BLaER1 treated with 17β-estradiol and CSF1 and Interleukin-3, amounts not matched to agents 10 nM and 100 nM (cell line): Measurements from ENCODE around the gene PSTPIP1.

Source experiments
- H3K27ac ChIP-seq, 11 experiments: shearing (Covaris generic); formaldehyde crosslinking; 2 replicates each; pipeline ENCODE4 v1.8.1; 2022
- H3K27me3 ChIP-seq, 11 experiments: shearing (Covaris generic); formaldehyde crosslinking; 2 replicates each; pipeline ENCODE4 v1.8.1; 2022
- H3K36me3 ChIP-seq, 11 experiments: shearing (Covaris generic); formaldehyde crosslinking; 2 replicates each; pipeline ENCODE4 v1.8.1; 2022
- H3K4me1 ChIP-seq, 10 experiments: shearing (Covaris generic); formaldehyde crosslinking; 2 replicates each; pipeline ENCODE4 v1.8.1; 2022
- H3K4me2 ChIP-seq, 11 experiments: shearing (Covaris generic); formaldehyde crosslinking; 2 replicates each; pipeline ENCODE4 v1.8.1; 2022
- H3K4me3 ChIP-seq, 10 experiments: shearing (Covaris generic); formaldehyde crosslinking; 2 replicates each; pipeline ENCODE4 v1.8.1; 2022
- H3K9ac ChIP-seq, 11 experiments: shearing (Covaris generic); formaldehyde crosslinking; 2 replicates each; pipeline ENCODE4 v1.8.1; 2022
- H3K9me3 ChIP-seq, 11 experiments: shearing (Covaris generic); formaldehyde crosslinking; replicated peaks in 1 of 11; 2 replicates each; pipeline ENCODE4 v1.8.1; 2022
- H4K20me1 ChIP-seq, 11 experiments: shearing (Covaris generic); formaldehyde crosslinking; 2 replicates each; pipeline ENCODE4 v1.8.1; 2022
- Cebpa-rat ChIP-seq, 11 experiments: shearing (Covaris generic); IDR thresholded peaks; 2 replicates each; pipeline ENCODE4 v1.8.1; 2022

Gene PSTPIP1

DNA sequence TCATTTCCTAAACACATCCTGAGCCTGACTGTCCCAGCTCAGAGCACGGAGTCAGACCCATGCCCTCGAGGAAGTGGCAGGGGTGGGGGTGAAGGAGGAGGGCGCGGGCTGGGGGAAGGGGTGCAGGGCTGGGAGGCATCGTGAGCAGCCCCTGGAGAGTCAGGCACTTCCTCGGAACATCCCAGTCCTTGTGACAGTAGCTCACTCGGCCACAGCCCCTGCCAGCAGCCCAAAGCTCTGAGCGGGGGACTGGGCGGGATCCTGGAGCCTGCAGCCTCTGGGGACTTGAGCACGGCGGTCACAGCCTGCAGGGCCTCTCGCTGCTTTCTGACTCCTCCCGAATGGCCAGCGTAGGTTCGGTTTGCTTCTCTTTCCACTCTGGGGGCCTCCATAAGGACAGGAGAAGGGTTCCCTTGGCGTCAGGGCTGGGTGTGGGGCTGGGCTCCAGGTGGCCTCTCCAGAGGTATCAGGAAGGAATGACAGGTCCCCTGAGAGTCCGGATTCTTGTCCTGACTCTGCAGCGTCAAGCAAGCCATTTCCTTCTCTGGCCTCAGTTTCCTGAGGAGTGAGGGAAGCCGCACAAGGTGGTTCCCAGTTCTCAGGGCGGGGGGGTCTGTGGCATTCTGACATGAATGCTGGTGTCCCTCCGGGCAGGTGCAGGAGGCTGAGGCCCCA is 20.9 kb downstream of the PSTPIP1 start:
- Histone ChIP-seq H3K27ac (peak overlapping the region; percentile 63 to 96 (median 91); a peak in 21 of 22 replicates), H3K9ac (peak overlapping the region; percentile 66 to 83 (median 76)), H3K36me3 (peaks cover 0 to 59% (median 46%) of the 10 kb centered on the region in 11 experiments; a peak in 16 of 22 replicates), H3K4me1 (peaks cover 88 to 98% (median 96%) of the 10 kb centered on the region in 10 experiments), H3K4me3 (peak overlapping the region; percentile 20 to 62 (median 44); a peak in 19 of 20 replicates), H3K27me3 (no peaks in the 10 kb centered on the region), H4K20me1 (peaks cover 23 to 98% (median 61%) of the 10 kb centered on the region in 11 experiments; a peak in 21 of 22 replicates), H3K4me2 (peak overlapping the region; percentile 91 to 98 (median 95)), H3K9me3 (no peaks in the 10 kb centered on the region)
- no peak for TF ChIP-seq Cebpa-rat (IDR thresholded peaks at IDR 0.05)

DNA sequence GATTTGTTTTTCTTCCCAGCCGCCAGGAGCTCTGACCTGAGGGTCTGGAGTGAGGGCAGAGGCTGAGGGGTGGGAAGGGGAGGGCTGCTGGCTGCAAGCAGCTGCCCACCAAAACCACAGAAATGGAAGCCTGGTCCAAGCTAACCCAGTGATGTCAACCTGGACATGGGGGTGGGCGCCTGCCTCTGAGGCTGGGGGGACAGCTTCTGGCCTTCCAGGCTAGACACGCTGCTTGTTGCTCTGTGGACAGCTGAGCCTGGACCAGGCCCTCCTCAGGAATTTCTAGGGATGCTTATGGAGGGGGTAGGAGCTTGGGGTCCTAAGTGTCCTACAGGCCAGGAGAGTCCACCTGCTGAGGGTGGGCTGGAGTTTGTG is 21.4 kb downstream of the PSTPIP1 start:
- Histone ChIP-seq H3K4me1 (peaks cover 88 to 98% (median 96%) of the 10 kb centered on the region in 10 experiments), H4K20me1 (peaks cover 23 to 98% (median 61%) of the 10 kb centered on the region in 11 experiments; a peak in 21 of 22 replicates), H3K9me3 (no peaks in the 10 kb centered on the region), H3K9ac (peak overlapping the region; percentile 66 to 83 (median 76); a peak in 21 of 22 replicates), H3K4me2 (peak overlapping the region; percentile 91 to 98 (median 95)), H3K27me3 (no peaks in the 10 kb centered on the region), H3K36me3 (peaks cover 0 to 59% (median 46%) of the 10 kb centered on the region in 11 experiments; a peak in 17 of 22 replicates), H3K4me3 (peak overlapping the region; percentile 20 to 62 (median 44); a peak in 19 of 20 replicates), H3K27ac (peak overlapping the region; percentile 5 to 96 (median 91); a peak in 19 of 22 replicates)
- TF ChIP-seq Cebpa-rat (IDR thresholded peaks at IDR 0.05): no peak

DNA sequence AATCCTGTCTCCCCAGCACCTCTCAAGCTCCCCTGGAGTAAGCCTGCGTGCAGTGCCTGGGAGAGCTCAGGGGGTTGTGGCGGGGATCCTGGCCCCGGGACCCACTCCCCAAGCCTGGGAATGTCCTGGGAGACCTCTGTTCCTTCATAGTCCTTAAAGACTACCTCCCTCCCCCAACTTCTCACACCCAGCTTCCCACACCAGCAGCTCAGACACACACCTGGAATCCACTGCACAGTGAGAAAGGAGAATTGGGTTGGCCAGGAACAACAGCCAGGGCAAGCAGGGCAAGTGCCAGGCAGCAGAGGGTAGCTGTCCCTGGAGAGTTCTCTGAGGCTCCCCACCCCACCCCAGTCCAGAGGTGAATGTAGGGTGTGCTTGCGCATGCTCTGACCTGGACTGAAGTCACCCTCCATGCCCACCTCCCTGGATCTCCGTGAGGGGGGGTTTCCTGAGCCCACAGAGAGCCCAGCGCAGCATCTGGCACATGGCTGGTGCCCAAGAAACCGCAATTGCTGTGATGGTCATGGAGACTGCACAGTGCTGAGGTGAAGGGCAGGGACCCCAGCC is 22.2 kb downstream of the PSTPIP1 start:
- H3K4me2 ChIP-seq: peak overlapping the region; percentile 91 to 98 (median 95)
- no peaks in the 10 kb centered on the region for H3K27me3 ChIP-seq
- H3K9me3 ChIP-seq: no peaks in the 10 kb centered on the region
- H3K9ac ChIP-seq: peak overlapping the region; percentile 66 to 83 (median 76); a peak in 21 of 22 replicates
- no peak for TF ChIP-seq Cebpa-rat (IDR thresholded peaks at IDR 0.05)
- peak overlapping the region in 10 of 11 experiments; percentile 9 to 96 (median 91); a peak in 19 of 22 replicates for H3K27ac ChIP-seq
- peaks cover 0 to 62% (median 48%) of the 10 kb centered on the region in 11 experiments; a peak in 17 of 22 replicates for H3K36me3 ChIP-seq
- peaks cover 96 to 100% (median 99%) of the 10 kb centered on the region in 10 experiments for H3K4me1 ChIP-seq
- peaks cover 23 to 100% (median 59%) of the 10 kb centered on the region in 11 experiments; a peak in 21 of 22 replicates for H4K20me1 ChIP-seq
- H3K4me3 ChIP-seq: peak overlapping the region in 7 of 10 experiments; percentile 31 to 62 (median 51); a peak in 13 of 20 replicates

DNA sequence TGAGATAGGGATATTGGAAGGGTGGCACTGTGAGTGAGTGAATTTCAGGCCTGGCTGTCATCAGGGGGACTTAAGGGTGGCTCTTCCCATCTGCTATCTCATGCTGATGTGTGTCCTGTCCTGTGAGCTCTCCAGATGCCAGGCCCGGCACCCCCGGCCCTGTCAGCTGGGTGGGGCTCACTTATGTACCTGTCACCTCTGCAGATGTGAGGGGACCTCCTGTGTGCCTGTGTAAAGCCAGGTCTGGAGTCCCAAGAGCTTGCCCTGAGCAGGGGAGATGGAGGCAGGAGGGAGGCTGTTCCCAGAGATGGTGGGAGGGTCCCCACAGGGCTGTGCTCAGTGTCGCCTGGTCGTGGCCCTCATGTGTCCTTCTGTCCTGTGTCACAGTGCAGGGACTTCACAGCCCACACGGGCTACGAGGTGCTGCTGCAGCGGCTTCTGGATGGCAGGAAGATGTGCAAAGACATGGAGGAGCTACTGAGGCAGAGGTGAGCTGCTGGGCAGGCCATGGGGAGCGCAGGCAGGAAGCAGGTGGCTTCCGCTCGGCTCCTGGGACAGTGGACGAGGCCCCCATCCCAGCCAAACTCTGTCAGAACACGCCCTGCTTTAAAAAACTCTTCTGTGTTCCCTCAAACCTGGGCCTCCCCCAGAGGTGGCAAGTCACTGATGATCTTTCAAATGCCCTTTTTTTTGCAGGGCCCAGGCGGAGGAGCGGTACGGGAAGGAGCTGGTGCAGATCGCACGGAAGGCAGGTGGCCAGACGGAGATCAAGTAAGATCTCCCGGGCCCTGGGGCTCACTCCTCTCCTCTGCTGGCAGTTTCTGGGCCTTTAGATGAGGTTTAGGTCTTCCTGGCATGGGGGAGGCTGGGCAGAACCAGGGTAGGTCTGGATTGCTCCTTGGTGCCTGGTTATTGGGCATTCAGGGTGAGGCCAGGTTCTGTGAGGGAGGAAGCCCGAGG is 23.1 kb downstream of the PSTPIP1 start:
- no peak for TF ChIP-seq Cebpa-rat (IDR thresholded peaks at IDR 0.05)
- peaks cover 99 to 100% (median 100%) of the 10 kb centered on the region in 10 experiments for H3K4me1 ChIP-seq
- no peaks in the 10 kb centered on the region for H3K27me3 ChIP-seq
- peaks cover 23 to 100% (median 51%) of the 10 kb centered on the region in 11 experiments; a peak in 21 of 22 replicates for H4K20me1 ChIP-seq
- H3K27ac ChIP-seq: peak overlapping the region; percentile 12 to 96 (median 91); a peak in 19 of 22 replicates
- peak overlapping the region; percentile 55 to 83 (median 76); a peak in 21 of 22 replicates for H3K9ac ChIP-seq
- H3K36me3 ChIP-seq: peaks cover 0 to 64% (median 52%) of the 10 kb centered on the region in 11 experiments; a peak in 18 of 22 replicates
- H3K9me3 ChIP-seq: no peaks in the 10 kb centered on the region
- peak overlapping the region; percentile 91 to 98 (median 95) for H3K4me2 ChIP-seq
- peak overlapping the region in 7 of 10 experiments; percentile 4 to 62 (median 51); a peak in 12 of 20 replicates for H3K4me3 ChIP-seq

DNA sequence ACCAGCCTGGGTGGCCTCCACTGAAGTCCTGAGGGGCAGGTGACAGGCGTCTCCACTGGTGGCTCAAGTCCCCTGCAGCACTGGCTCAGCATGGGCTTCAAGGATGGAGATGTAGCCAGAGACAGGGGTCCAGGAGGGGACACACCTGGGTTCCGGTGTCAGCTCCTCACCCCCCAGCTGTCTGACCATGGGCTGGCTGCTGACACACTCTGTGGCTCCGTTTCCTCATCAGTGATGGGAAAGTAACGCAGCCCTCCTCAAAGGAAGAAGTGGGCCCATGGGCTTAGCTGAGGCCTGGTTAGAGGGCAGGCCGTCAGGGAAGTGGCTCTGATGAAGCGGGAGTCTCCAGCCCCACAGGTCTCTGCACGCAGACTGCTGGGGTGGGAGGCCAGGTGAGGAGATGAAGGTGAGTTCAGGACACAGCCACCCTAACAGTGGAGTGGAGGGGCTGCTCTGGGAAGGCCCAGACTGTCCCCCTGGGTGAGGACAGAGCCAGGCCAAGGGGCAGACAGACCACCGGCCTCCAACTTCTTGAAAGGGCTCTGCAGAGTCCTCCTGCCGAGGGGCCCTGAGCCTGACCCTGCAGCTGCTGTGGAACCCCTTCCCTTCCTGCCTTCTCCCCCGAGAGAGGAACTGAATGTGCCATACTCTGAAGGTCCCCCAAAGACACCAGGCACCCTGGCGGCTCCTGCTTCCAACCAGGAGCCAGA is 24.0 kb downstream of the PSTPIP1 start:
- no peak for TF ChIP-seq Cebpa-rat (IDR thresholded peaks at IDR 0.05)
- Histone ChIP-seq H3K4me2 (peak overlapping the region; percentile 91 to 98 (median 95)), H3K9me3 (no peaks in the 10 kb centered on the region), H3K9ac (peak overlapping the region; percentile 55 to 83 (median 76)), H3K27me3 (no peaks in the 10 kb centered on the region), H3K36me3 (peaks cover 0 to 66% (median 57%) of the 10 kb centered on the region in 11 experiments; a peak in 18 of 22 replicates), H3K27ac (peak overlapping the region; percentile 49 to 96 (median 91); a peak in 21 of 22 replicates), H4K20me1 (peaks cover 23 to 100% (median 51%) of the 10 kb centered on the region in 11 experiments; a peak in 20 of 22 replicates), H3K4me3 (peak overlapping the region in 8 of 10 experiments; percentile 10 to 53 (median 45); a peak in 15 of 20 replicates), H3K4me1 (peaks cover 93 to 100% (median 99%) of the 10 kb centered on the region in 10 experiments)

DNA sequence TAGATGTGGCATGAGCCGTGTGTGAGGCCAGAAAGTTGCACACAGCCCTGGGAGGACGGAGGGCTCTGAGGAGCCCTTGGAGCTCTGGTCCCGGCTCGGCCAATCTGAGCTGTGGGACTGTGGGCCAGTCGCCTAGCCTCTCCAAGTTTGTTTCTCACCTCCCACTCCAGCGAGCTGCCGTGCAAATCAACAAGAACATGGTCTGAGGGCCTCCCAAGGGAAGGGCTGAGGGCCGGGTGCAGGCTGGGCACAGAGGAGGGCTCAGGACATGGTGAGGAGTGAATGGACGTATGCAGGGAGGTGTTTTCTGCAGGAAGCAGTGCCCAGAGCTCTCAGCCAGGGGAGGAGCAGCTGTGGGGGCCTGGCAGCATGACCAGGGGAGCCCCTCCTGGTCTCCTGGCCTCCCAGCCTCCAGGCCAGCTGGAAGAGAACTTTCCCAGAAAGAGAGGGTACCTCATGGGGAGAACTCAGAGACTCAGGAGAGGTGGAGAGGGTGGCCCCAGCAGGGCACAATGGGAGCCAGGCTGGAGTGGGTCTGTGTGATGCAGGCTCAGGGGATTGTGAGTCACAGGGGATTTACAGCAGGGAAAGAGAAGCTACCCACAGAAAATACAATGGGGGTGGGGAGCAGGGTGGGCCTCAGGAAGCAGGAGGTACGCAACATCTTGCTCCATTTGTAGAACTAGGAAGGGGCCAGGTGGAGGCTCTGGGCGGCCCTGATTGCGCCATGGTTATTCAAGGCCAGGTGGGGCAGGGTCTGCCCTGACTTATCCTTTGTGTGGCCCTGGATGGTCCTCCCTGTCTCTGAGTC is 24.8 kb downstream of the PSTPIP1 start:
- Histone ChIP-seq H3K4me2 (peak overlapping the region; percentile 91 to 98 (median 95)), H3K4me1 (peaks cover 85 to 96% (median 94%) of the 10 kb centered on the region in 10 experiments), H3K9ac (peak overlapping the region; percentile 55 to 83 (median 76)), H3K4me3 (peak overlapping the region in 8 of 10 experiments; percentile 10 to 53 (median 38); a peak in 15 of 20 replicates), H3K27me3 (no peaks in the 10 kb centered on the region), H3K36me3 (peaks cover 0 to 70% (median 63%) of the 10 kb centered on the region in 11 experiments; a peak in 18 of 22 replicates), H3K9me3 (no peaks in the 10 kb centered on the region), H4K20me1 (peaks cover 23 to 100% (median 50%) of the 10 kb centered on the region in 11 experiments; a peak in 20 of 22 replicates), H3K27ac (peak overlapping the region; percentile 49 to 96 (median 91); a peak in 21 of 22 replicates)
- TF ChIP-seq Cebpa-rat (IDR thresholded peaks at IDR 0.05): peak in 2 of 11 experiments; percentile 46 to 50; a peak in 2 of 22 replicates
